ENCODE measurements around the gene PRKCA. TPM values are rescaled to one million over a fixed set of nuclear protein-coding genes. Genes with fewer than 3 reads are reported as not detected.

Gene PRKCA
- total and polyA plus RNA-seq, 10 of the 15 experiments (the other 5 are each of a cell fraction or from before 2014, with no cell fraction given), result 0.11 to 14.6 (median 0.72) TPM

- intact Hi-C loops (cut with micrococcal nuclease; ENCODE audit: unreplicated experiment), result no loop called here
- Histone ChIP-seq H3K4me1 (ENCODE audit: control insufficient read depth, insufficient read depth, low read length) (no peaks in the 10 kb centered on the region; the same call in 1 of the 2 replicates), H2AFZ (ENCODE audit: control insufficient read depth, low read depth, low read length) (no peak overlapping the region; the same call in 1 of the 2 replicates)
These were observed 364.7 kb downstream of the PRKCA start for GRCh38 chr17:66667090-66667489.

More at GRCh38 chr17:66667090-66667489, 364.7 kb downstream of the PRKCA start:
- no peaks in the 10 kb centered on the region for H3K79me2 ChIP-seq (ENCODE audit: control insufficient read depth, insufficient read depth, low read length)
- H3K4me3 ChIP-seq, result no peak overlapping the region
- 34% methylated on average over 5 of the region's 5 CpGs for WGBS (ENCODE audit: insufficient coverage, insufficient replicate concordance, low lambda C conversion rate, missing lambda C conversion rate)
- TF ChIP-seq REST (IDR thresholded peaks at IDR 0.05; ENCODE audit: low read depth, low read length) (no peak), IRF5 (IDR thresholded peaks at IDR 0.05; ENCODE audit: borderline replicate concordance) (no peak), ESRRA (IDR thresholded peaks at IDR 0.05; ENCODE audit: low read length) (no peak), BHLHE40 (IDR thresholded peaks at IDR 0.05; ENCODE audit: borderline replicate concordance in 1 of 2, low read depth in 2 of 2, low read length in 1 of 2) (no peak), YY1 (IDR thresholded peaks at IDR 0.05; ENCODE audit: low read depth, low read length) (0 out of 2 replicates have a peak, but pooled peaks have one; percentile 8), JUNB (IDR thresholded peaks at IDR 0.05) (no peak), IRF3 (IDR thresholded peaks at IDR 0.05) (no peak), SREBF1 (IDR thresholded peaks at IDR 0.05; ENCODE audit: low read length) (no peak), TBL1XR1 (IDR thresholded peaks at IDR 0.05; ENCODE audit: low read depth, low read length) (no peak), YBX1 (IDR thresholded peaks at IDR 0.05) (no peak)
- TF ChIP-seq, protein P1, sequence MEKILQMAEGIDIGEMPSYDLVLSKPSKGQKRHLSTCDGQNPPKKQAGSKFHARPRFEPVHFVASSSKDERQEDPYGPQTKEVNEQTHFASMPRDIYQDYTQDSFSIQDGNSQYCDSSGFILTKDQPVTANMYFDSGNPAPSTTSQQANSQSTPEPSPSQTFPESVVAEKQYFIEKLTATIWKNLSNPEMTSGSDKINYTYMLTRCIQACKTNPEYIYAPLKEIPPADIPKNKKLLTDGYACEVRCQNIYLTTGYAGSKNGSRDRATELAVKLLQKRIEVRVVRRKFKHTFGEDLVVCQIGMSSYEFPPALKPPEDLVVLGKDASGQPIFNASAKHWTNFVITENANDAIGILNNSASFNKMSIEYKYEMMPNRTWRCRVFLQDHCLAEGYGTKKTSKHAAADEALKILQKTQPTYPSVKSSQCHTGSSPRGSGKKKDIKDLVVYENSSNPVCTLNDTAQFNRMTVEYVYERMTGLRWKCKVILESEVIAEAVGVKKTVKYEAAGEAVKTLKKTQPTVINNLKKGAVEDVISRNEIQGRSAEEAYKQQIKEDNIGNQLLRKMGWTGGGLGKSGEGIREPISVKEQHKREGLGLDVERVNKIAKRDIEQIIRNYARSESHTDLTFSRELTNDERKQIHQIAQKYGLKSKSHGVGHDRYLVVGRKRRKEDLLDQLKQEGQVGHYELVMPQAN (conservative IDR thresholded peaks at IDR 0.05), result peak; percentile 14; the same call in 1 of the 2 replicates
- no peak overlapping the region for H3K27ac ChIP-seq (ENCODE audit: control insufficient read depth, insufficient read depth)
- DNase-seq (ENCODE audit: low read depth, low spot score) (no peak), ATAC-seq (no peak; the same call in 2 of the 3 replicates), FAIRE-seq (no peak)
- in situ Hi-C loops (cut with MboI), result no loop called here
- 0 out of 4 replicates have a peak, but pooled peaks cover 0 to 2% of the 10 kb centered on the region in 2 experiments for H3K27me3 ChIP-seq (replicated peaks in 1 of 2; ENCODE audit: control insufficient read depth in 2 of 2, insufficient read depth in 2 of 2, low read length in 1 of 2)
- no TSS peak for BruUV-seq (replicated peaks)
- H3K9me3 ChIP-seq (replicated peaks; ENCODE audit: control insufficient read depth, insufficient read depth, low read length), result no peaks in the 10 kb centered on the region; the same call in 2 of the 3 replicates
- H3K4me2 ChIP-seq (ENCODE audit: control insufficient read depth, insufficient read depth), result 0 out of 2 replicates have a peak overlapping the region, but pooled peaks have one; percentile 8
- H3K9ac ChIP-seq (ENCODE audit: control insufficient read depth, insufficient read depth, low read length), result no peak overlapping the region
- SMC1A ChIA-PET (ENCODE audit: uncharacterized antibody, unreplicated experiment), result interaction anchor here (0.9 to 3.7 kb wide), 2 partner anchors 39 to 48 kb away, joined by 5 to 25 read pairs; no protein-coding TSS in a partner anchor
- H3K36me3 ChIP-seq (ENCODE audit: control insufficient read depth in 2 of 2, insufficient read depth in 2 of 2, low read length in 1 of 2), result no peaks in the 10 kb centered on the region
- RAD21 ChIA-PET (ENCODE audit: unreplicated experiment), result interaction anchor here (0.8 to 2.6 kb wide), 4 partner anchors 36 to 125 kb away, joined by 4 to 13 read pairs (median 6); no protein-coding TSS in a partner anchor
- CTCF ChIA-PET, result interaction anchor here (1.0 kb wide), 2 partner anchors 13 to 47 kb away, joined by 3 to 4 read pairs; no protein-coding TSS in a partner anchor
- POLR2A ChIA-PET, result no interaction called here
- no peaks in the 10 kb centered on the region for H4K20me1 ChIP-seq (ENCODE audit: control insufficient read depth, insufficient read depth)

All from GM12878 (cell line).